HepG2 (cell line): ENCODE data around the gene ELF1. TPM values are rescaled to one million over a fixed set of nuclear protein-coding genes. Genes with fewer than 3 reads are reported as not detected.

Experiments
- ATAC-seq: fragments of 200-7000 bp; cut with Tn5 transposase; 3 replicates; pipeline ENCODE4 v1.9.1; 2020; ENCODE audit warnings: mild to moderate bottlenecking, moderate library complexity
- BruUV-seq: library from RNA; stranded (reverse); fragments of 400-500 nt; replicated peaks from 2 replicates; lab custom pipeline; 2021; lab: Mats Ljungman, UMichigan
- CTCF ChIA-PET: fragments of 300-600 bp; formaldehyde crosslinking; extraction: SDS; loops from one replicate; lab custom pipeline; 2021; ENCODE audit warnings: low total read pairs, inconsistent platforms, low intra/inter-chr PET ratio; lab: Yijun Ruan, JAX
- POLR2A ChIA-PET: fragments of 350-600 bp; sonication (Branson Sonifier 250); formaldehyde crosslinking; loops from one replicate; lab custom pipeline; 2020; ENCODE audit warnings: antibody characterized with exemption, inconsistent platforms; lab: Yijun Ruan, JAX
- DNase-seq: peaks from one replicate; pipeline ENCODE4 v3.0.0-alpha.2; 2015; ENCODE audit warnings: low spot score
- FAIRE-seq: peaks from 3 replicates; lab custom pipeline; 2011; peaks lifted over from hg19 to GRCh38; lab: Jason Lieb, UNC
- H2AFZ ChIP-seq: one replicate; pipeline ENCODE4 v1.6.1; 2011; ENCODE audit warnings: low read length, inconsistent platforms
- H3K27ac ChIP-seq: fragments of 300-600 bp; 3 replicates; pipeline ENCODE4 v1.8.0; 2011; ENCODE audit warnings: mixed run types, mild to moderate bottlenecking, mixed read lengths, low read length, inconsistent platforms; ENCODE audit not compliant: insufficient read depth; ENCODE audit errors: extremely low read length
- H3K27me3 ChIP-seq, 2 experiments: fragments of 200-600 bp in 1 of 2; 2 replicates in 1 of 2; 3 replicates in 1 of 2; pipeline versions ENCODE4 v1.6.0 to v1.8.0; 2011; ENCODE audit warnings: low read length in 2 of 2, mild to moderate bottlenecking in 2 of 2, moderate library complexity in 2 of 2, inconsistent platforms in 1 of 2; ENCODE audit not compliant: insufficient read depth in 2 of 2, control insufficient read depth in 1 of 2
- H3K36me3 ChIP-seq, 2 experiments: fragments of 200-600 bp in 1 of 2; replicated peaks in 1 of 2; 2 replicates in 1 of 2; 3 replicates in 1 of 2; pipeline versions ENCODE4 v1.5.1 to v1.8.0; 2011; ENCODE audit warnings: low read length in 2 of 2, inconsistent platforms in 1 of 2; ENCODE audit not compliant: insufficient read depth in 2 of 2, control insufficient read depth in 1 of 2
- H3K4me1 ChIP-seq: 2 replicates; pipeline ENCODE4 v1.5.1; 2012; ENCODE audit warnings: low read length, inconsistent platforms; ENCODE audit not compliant: insufficient read depth
- H3K4me2 ChIP-seq: 2 replicates; pipeline ENCODE4 v1.6.0; 2011; ENCODE audit warnings: low read depth, low read length, inconsistent platforms
- H3K4me3 ChIP-seq, 3 experiments: fragments of 200-600 bp in 1 of 3; sonication (generic), shearing (Covaris generic) in 1 of 3; replicated peaks in 1 of 3; 2 replicates each; pipeline ENCODE4 v1.5.1; 2011 to 2016; ENCODE audit warnings: low read length in 3 of 3, inconsistent platforms in 2 of 3, low read depth in 2 of 3, mild to moderate bottlenecking in 2 of 3, control low read depth in 1 of 3, mixed read lengths in 1 of 3; ENCODE audit not compliant: insufficient read depth in 1 of 3
- H3K79me2 ChIP-seq: one replicate; pipeline ENCODE4 v1.6.1; 2011; ENCODE audit warnings: low read length, inconsistent platforms; ENCODE audit not compliant: insufficient read depth
- H3K9ac ChIP-seq: 2 replicates; pipeline ENCODE4 v1.6.0; 2011; ENCODE audit warnings: mild to moderate bottlenecking, low read depth, low read length, inconsistent platforms; ENCODE audit not compliant: insufficient read depth
- H3K9me3 ChIP-seq: 2 replicates; pipeline ENCODE4 v1.5.1; 2012; ENCODE audit warnings: mild to moderate bottlenecking, low read length
- H4K20me1 ChIP-seq: 2 replicates; pipeline ENCODE4 v1.6.0; 2011; ENCODE audit warnings: inconsistent platforms, mild to moderate bottlenecking, low read length, moderate library complexity; ENCODE audit not compliant: insufficient read depth
- ARHGAP35 ChIP-seq: sonication (generic); formaldehyde crosslinking; IDR thresholded peaks from 2 replicates; pipeline ENCODE4 v1.9.0; 2022; ENCODE audit warnings: mild to moderate bottlenecking, inconsistent platforms, moderate library complexity, missing genetic modification reagents, borderline replicate concordance
- CBX1 ChIP-seq: IDR thresholded peaks from one replicate; pipeline ENCODE4 v1.6.1; 2016; ENCODE audit warnings: antibody characterized with exemption, low read depth
- ETV5 ChIP-seq: IDR thresholded peaks from 2 replicates; pipeline ENCODE4 v1.6.1; 2018; ENCODE audit warnings: missing biosample characterization, missing genetic modification reagents, inconsistent platforms, borderline replicate concordance
- GABPB1 ChIP-seq: IDR thresholded peaks from 2 replicates; pipeline ENCODE4 v1.6.1; 2016; ENCODE audit warnings: mild to moderate bottlenecking, missing genetic modification reagents, moderate library complexity, missing compliant biosample characterization
- MED13 ChIP-seq: sonication (generic); formaldehyde crosslinking; IDR thresholded peaks from 2 replicates; pipeline ENCODE4 v1.5.0; 2020; ENCODE audit warnings: missing genetic modification reagents
- REXO4 ChIP-seq: sonication (generic); formaldehyde crosslinking; IDR thresholded peaks from 2 replicates; pipeline ENCODE4 v1.8.0; 2022; ENCODE audit warnings: missing genetic modification reagents, mild to moderate bottlenecking, borderline replicate concordance
- SP1 ChIP-seq, 2 experiments: fragments of 450-650 bp in 1 of 2; sonication (generic) in 1 of 2; formaldehyde crosslinking in 1 of 2; IDR thresholded peaks; 2 replicates each; pipeline versions ENCODE4 v1.4.0 to v1.6.1; 2016 to 2020; ENCODE audit warnings: missing genetic modification reagents in 1 of 2
- ZNF329 ChIP-seq: sonication (generic); formaldehyde crosslinking; IDR thresholded peaks from 2 replicates; pipeline ENCODE4 v1.9.0; 2021; ENCODE audit warnings: low read depth, mild to moderate bottlenecking, missing genetic modification reagents
- ZNF572 ChIP-seq: sonication (generic); formaldehyde crosslinking; IDR thresholded peaks from 2 replicates; pipeline ENCODE4 v1.5.1; 2020; ENCODE audit warnings: mild to moderate bottlenecking, missing genetic modification reagents
- ZNF891 ChIP-seq: sonication (generic); formaldehyde crosslinking; IDR thresholded peaks from 2 replicates; pipeline ENCODE4 v1.5.0; 2020; ENCODE audit warnings: mild to moderate bottlenecking, missing genetic modification reagents
- ZSCAN31 ChIP-seq: sonication (generic); formaldehyde crosslinking; IDR thresholded peaks from 2 replicates; pipeline ENCODE4 v1.5.0; 2020; ENCODE audit warnings: low read depth, mild to moderate bottlenecking, missing genetic modification reagents
- WGBS: methylation state at CpG from one replicate; pipeline ENCODE4 v1.1.6; 2017; ENCODE audit warnings: low lambda C conversion rate; 5-methylcytosine and 5-hydroxymethylcytosine counted together
- in situ Hi-C: cut with HindIII; loops from 2 replicates; pipeline ENCODE4 v1.10.0; 2017; ENCODE audit warnings: low pct_unique_long_range_greater_than_20kb; ENCODE audit not compliant: extremely low pct_ligation_motif_present
- intact Hi-C: fragments of 100-400 bp; cut with micrococcal nuclease; formaldehyde crosslinking; loops from one replicate; pipeline ENCODE4 v1.10.0; 2022; ENCODE audit not compliant: unreplicated experiment
- polyA plus RNA-seq, 8 experiments: library from polyadenylated mRNA; depleted of rRNA in 3 of 8; stranded (reverse) in 7 of 8; unstranded in 1 of 8; fragments of >200 nt; fragmentation: Illumina TruSeq in 4 of 8; extraction: Trizol in 4 of 8; gene quantifications; 2 replicates each; pipeline versions ENCODE4 v1.2.1 to v1.2.3, GENCODE V29; 2011 to 2016; ENCODE audit warnings: low read depth in 4 of 8, missing spikeins in 1 of 8, mixed read lengths in 1 of 8; ENCODE audit not compliant: insufficient read depth in 1 of 8
- total RNA-seq, 5 experiments: library from RNA; depleted of rRNA; stranded (reverse); fragments of >200 nt; fragmentation: Illumina TruSeq; extraction: Trizol; gene quantifications; 2 replicates each; pipeline ENCODE4 v1.2.3, GENCODE V29; 2016; ENCODE audit warnings: low read depth in 1 of 5
- TF ChIP-seq, protein P1 (sequence below): sonication (generic); formaldehyde crosslinking; IDR thresholded peaks from 2 replicates; pipeline ENCODE4 v1.8.1; 2023; ENCODE audit warnings: mild to moderate bottlenecking, missing genetic modification reagents, borderline replicate concordance
- TF ChIP-seq, protein P2 (sequence below): sonication (generic); formaldehyde crosslinking; IDR thresholded peaks from 2 replicates; pipeline ENCODE4 v1.4.0; 2020; ENCODE audit warnings: missing genetic modification reagents, borderline replicate concordance

Gene ELF1
- total and polyA plus RNA-seq, 2 of the 13 experiments (the other 11 are each of a cell fraction or from before 2014, with no cell fraction given) = 24.6 to 71.5 TPM

DNA sequence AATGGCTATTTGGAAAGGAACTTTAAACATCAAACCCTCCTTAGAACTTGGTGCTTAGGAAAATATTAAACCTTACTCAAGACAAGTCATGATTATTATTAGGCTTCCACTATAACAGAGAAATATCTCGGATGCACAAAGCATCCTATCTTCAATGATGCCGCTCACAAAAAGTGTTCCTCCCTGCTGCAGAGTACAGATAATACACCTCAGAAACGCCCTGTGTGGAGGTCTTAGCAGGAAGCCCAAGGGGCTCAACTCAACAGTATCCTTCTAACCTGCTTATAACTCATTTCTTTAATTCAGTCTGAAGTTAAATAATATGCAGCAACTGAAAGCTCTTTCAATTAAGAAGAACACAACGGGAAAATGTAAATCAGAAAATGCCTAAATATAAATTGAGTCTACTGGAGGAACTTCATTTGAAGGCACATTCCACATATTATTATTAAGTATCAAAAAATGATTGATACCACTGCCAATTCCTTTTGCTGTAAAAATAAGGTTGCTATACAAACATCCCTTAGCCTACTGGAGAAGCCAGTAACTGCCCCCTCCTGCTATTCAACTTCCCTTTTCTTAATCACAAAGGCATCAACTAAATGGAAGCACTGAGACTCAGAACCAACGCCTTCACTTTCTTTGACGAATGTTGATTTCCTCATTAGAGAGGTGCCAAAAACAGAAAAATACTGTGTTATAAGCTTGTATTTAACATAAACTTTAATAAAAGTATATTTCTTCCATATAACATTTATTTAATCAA lies 12.0 kb downstream of the ELF1 start:
- H3K4me2 ChIP-seq = peak overlapping the region; percentile 82
- intact Hi-C loops = loop anchor here (10.0 kb wide), 1 partner anchor 112 kb away; no protein-coding TSS in a partner anchor
- FAIRE-seq = no peak
- H3K4me1 ChIP-seq = peaks cover 96% of the 10 kb centered on the region
- WGBS = 90% methylated on average over 6 of the region's 6 CpGs
- H2AFZ ChIP-seq = no peak overlapping the region
- peak overlapping the region; percentile 91 for H3K27ac ChIP-seq
- POLR2A ChIA-PET = interaction anchor here (1.4 to 2.0 kb wide), 2 partner anchors 13 to 53 kb away, joined by 6 to 12 read pairs; partner anchors contain the start of genes ELF1 and WBP4
- no TSS peak for BruUV-seq
- in situ Hi-C loops = no loop called here
- no peak for DNase-seq
- no peak overlapping the region for H3K4me3 ChIP-seq
- ATAC-seq = no peak
- H3K79me2 ChIP-seq = peaks cover 97% of the 10 kb centered on the region
- TF ChIP-seq ETV5 = no peak
- TF ChIP-seq ZNF891 (CRISPR knock-in tag) = no peak
- no peak for TF ChIP-seq SP1 (IDR thresholded peaks at IDR 0.05)
- no peak for TF ChIP-seq SP1 (CRISPR knock-in tag; IDR thresholded peaks at IDR 0.05)
- TF ChIP-seq, protein P1, sequence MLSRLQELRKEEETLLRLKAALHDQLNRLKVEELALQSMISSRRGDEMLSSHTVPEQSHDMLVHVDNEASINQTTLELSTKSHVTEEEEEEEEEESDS (CRISPR knock-in tag) = no peak
- no peak for TF ChIP-seq REXO4 (CRISPR knock-in tag)
- TF ChIP-seq MED13 = no peak
- no peak for TF ChIP-seq ARHGAP35 (CRISPR knock-in tag)
- TF ChIP-seq GABPB1 (CRISPR knock-in tag) = no peak
- no peak for TF ChIP-seq CBX1
- no peak for TF ChIP-seq ZSCAN31
- TF ChIP-seq, protein P2, sequence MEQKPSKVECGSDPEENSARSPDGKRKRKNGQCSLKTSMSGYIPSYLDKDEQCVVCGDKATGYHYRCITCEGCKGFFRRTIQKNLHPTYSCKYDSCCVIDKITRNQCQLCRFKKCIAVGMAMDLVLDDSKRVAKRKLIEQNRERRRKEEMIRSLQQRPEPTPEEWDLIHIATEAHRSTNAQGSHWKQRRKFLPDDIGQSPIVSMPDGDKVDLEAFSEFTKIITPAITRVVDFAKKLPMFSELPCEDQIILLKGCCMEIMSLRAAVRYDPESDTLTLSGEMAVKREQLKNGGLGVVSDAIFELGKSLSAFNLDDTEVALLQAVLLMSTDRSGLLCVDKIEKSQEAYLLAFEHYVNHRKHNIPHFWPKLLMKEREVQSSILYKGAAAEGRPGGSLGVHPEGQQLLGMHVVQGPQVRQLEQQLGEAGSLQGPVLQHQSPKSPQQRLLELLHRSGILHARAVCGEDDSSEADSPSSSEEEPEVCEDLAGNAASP (CRISPR knock-in tag) = no peak
- TF ChIP-seq ZNF572 = no peak
- TF ChIP-seq ZNF329 (CRISPR knock-in tag) = no peak
- TF ChIP-seq, all 625 proteins: peak for 0
- no peak overlapping the region for H3K9ac ChIP-seq
- H3K36me3 ChIP-seq = no peaks in the 10 kb centered on the region
- no peaks in the 10 kb centered on the region for H3K9me3 ChIP-seq
- H3K27me3 ChIP-seq = no peaks in the 10 kb centered on the region
- H4K20me1 ChIP-seq = no peaks in the 10 kb centered on the region
- CTCF ChIA-PET = interaction anchor here (1.3 kb wide), 1 partner anchor 47 kb away, joined by 3 read pairs; no protein-coding TSS in a partner anchor
